Left lung (tissue), 8 donors: ENCODE measurements around the gene ARL5C. TPM values are rescaled to one million over a fixed set of nuclear protein-coding genes. Genes with fewer than 3 reads are reported as not detected.

Experiments used
- polyA plus RNA-seq, 6 donors: library from polyadenylated mRNA; unstranded; fragments of 120-200 nt; gene quantifications; one replicate each; pipeline ENCODE4 v1.2.1, GENCODE V29; 2013; ENCODE audit not compliant: insufficient read length in 6 of 6
- total RNA-seq, 2 donors: library from RNA; stranded (reverse); fragmentation: NEBNext Ultra II Directional; extraction: Animal tissue kit (Norgen Biotek cat#: 25700); gene quantifications; one replicate each; pipeline ENCODE4 v1.2.1, GENCODE V29; 2021
- donor health status: DM: no; HTN: yes; CAD: no.
- donor health status: DM: no; HTN: no; CAD: no.

The ARL5C gene
- total and polyA plus RNA-seq, 8 donors: 0.34 to 0.69 (median 0.46) TPM; not detected in 4

Other genes starting within 250 kb of the ARL5C start
- gene FBXO47, start 198.8 kb downstream of the ARL5C start, total RNA-seq: not detected
- not detected for gene FBXO47, start 198.8 kb downstream of the ARL5C start, polyA plus RNA-seq
- gene PLXDC1, start 14.5 kb downstream of the ARL5C start, total RNA-seq: 10 to 100 TPM in 1 of 2 donors, 1 to 10 TPM in 1; 4.1 to 11.9 TPM
- 1 to 10 TPM; 5.0 to 7.4 (median 6.9) TPM for gene PLXDC1, start 14.5 kb downstream of the ARL5C start, polyA plus RNA-seq
- 10 to 100 TPM; 23.8 to 31.4 TPM for gene CACNB1, start 31.5 kb upstream of the ARL5C start, total RNA-seq
- gene CACNB1, start 31.5 kb upstream of the ARL5C start, polyA plus RNA-seq: 10 to 100 TPM in 4 of 6 donors, 1 to 10 TPM in 2; 9.4 to 14.4 (median 12.5) TPM
- gene RPL19, start 34.1 kb upstream of the ARL5C start, total RNA-seq: 1,000 to 10,000 TPM; 1,286 to 1,367 TPM
- 1,000 to 10,000 TPM; 2,058 to 2,452 (median 2,131) TPM for gene RPL19, start 34.1 kb upstream of the ARL5C start, polyA plus RNA-seq
- under 1 TPM; 0.17 to 0.55 TPM for gene STAC2, start 59.8 kb upstream of the ARL5C start, total RNA-seq
- under 1 TPM; 0.14 to 0.41 (median 0.23) TPM for gene STAC2, start 59.8 kb upstream of the ARL5C start, polyA plus RNA-seq
- 10 to 100 TPM; 19.9 to 27.3 TPM for gene FBXL20, start 235.5 kb upstream of the ARL5C start, total RNA-seq
- gene FBXL20, start 235.5 kb upstream of the ARL5C start, polyA plus RNA-seq: 10 to 100 TPM; 14.1 to 19.1 (median 16.8) TPM